Loucy (cell line): ENCODE data around the gene ZNF860.

Experiments used
- CTCF ChIP-seq: fragments of 200-600 bp; sonication (generic); conservative IDR thresholded peaks from 2 replicates; pipeline ENCODE4 v1.5.1; 2014; ENCODE audit warnings: mild to moderate bottlenecking, antibody characterized with exemption, low read length
- EZH2phosphoT487 ChIP-seq: fragments of 200-600 bp; IDR thresholded peaks from 2 replicates; pipeline ENCODE4 v1.6.1; 2018; ENCODE audit warnings: antibody characterized with exemption, mild to moderate bottlenecking, moderate library complexity, borderline replicate concordance

DNA sequence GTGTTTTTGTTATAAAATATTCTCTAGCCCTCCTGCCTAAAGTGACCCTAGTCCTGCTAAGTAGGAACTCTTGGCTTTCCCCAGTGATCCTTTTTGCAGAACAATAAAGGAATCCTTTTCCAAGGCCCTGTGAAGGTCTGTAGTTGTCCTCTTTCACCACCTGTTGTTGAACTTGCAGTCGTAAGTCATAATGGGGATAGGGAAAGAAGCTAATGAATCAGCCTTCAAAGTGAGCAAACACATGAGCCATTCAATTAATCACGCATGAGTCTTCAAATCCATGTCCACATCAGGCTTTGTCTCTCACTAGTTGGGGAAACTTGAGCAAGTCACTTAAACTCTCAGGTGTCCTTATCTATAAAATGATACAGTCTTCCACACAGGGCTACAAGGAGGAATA is 27.6 kb downstream of the ZNF860 start:
- TF ChIP-seq CTCF (no peak), EZH2phosphoT487 (no peak)
